Prostate gland (tissue), 2 donors: ENCODE measurements around the gene ZSWIM6.

Source experiments
- CTCF ChIP-seq, 4 experiments: fragments of 200-600 bp in 2 of 4; fragments of 450-650 bp in 2 of 4; sonication (generic) in 2 of 4; IDR thresholded peaks; 1 replicate in 3 of 4; 2 replicates in 1 of 4; pipeline ENCODE4 v1.5.1; 2016 to 2019; ENCODE audit warnings: antibody characterized with exemption in 4 of 4, mild to moderate bottlenecking in 2 of 4, moderate library complexity in 2 of 4
- POLR2A ChIP-seq: fragments of 450-650 bp; IDR thresholded peaks from one replicate; pipeline ENCODE4 v1.6.1; 2016; ENCODE audit warnings: antibody characterized with exemption, mild to moderate bottlenecking
- POLR2AphosphoS5 ChIP-seq: sonication (generic); formaldehyde crosslinking; IDR thresholded peaks from one replicate; pipeline ENCODE4 v1.6.1; 2017; ENCODE audit warnings: antibody characterized with exemption

GRCh38 chr5:61311056-61311610, 20.9 kb upstream of the ZSWIM6 start:
- TF ChIP-seq POLR2AphosphoS5 = no peak
- TF ChIP-seq POLR2A = no peak
- TF ChIP-seq CTCF (IDR thresholded peaks at IDR 0.05) = no peak
